EL (cell line): Measurements from ENCODE around the gene PHACTR3.

Source experiments
- DNase-seq: peaks from one replicate; pipeline ENCODE4 v3.0.0-alpha.2; 2016

The PHACTR3 gene

GRCh38 chr20:59767656-59768055 lies 163.3 kb downstream of the PHACTR3 start:
- DNase-seq = no peak

GRCh38 chr20:59770270-59770669 lies 165.9 kb downstream of the PHACTR3 start:
- no peak for DNase-seq

DNA sequence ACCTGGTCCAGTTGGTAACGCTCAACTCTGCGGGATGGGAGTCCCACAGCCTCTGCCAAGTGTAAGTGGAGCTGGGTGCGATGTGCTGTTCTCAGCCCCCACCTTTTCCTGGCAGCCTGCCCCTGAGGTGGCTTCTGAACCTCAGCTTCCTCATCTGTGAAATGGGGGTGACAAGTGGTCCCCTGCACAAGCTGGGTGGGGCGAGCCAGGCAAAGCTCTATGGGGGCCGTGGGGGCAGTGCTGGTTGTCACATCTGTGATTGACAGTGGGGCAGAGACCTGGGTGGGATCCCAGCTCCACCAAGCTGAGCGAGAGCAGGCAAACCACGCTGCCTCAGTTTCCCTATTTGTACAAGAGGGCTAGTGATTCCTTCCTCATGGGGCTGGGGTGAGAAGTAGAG lies 166.5 kb downstream of the PHACTR3 start:
- no peak for DNase-seq

DNA sequence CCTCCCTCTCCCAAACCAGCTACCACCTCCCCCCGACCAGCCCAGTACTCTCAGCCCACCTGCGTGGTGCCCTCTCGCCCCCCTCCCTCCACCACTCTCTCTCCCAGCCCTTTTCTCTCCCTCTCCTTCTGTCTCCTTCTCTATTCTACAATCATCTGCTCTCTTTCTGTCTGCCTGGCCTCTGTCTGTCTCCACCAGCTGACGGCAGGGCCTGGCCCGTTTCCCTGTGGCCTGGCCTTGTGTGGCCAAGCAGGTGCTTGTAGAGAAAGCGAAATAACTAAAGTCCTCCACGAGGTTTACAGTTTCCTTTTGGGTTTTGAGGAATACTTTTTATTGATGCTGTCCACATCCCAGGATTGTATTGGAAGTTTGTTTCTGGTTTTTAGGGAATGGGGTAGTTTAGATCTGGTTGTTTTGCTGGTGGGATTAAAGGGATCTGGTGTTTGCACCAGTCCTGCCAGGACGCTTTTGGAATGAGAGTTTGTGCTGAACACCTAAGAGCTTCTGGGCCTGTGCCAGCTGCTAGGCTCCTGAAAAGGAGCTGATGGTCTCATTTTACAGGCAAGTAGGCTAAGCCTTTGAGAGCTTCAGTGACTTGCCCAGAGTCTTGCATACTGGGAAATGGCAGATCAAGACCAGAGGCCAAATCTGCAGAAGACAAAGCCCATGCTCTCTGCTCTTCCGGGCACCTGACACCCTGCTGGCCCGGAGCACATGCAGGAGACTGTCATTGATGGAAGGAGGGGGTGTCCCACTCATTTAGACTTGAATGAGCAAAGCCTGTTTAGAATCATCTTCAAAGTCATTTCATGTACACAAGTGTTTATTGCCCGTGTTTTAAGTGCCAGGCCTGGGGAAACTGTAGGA lies 167.4 kb downstream of the PHACTR3 start:
- no peak for DNase-seq

GRCh38 chr20:59772373-59772705 lies 168.0 kb downstream of the PHACTR3 start:
- DNase-seq = no peak

DNA sequence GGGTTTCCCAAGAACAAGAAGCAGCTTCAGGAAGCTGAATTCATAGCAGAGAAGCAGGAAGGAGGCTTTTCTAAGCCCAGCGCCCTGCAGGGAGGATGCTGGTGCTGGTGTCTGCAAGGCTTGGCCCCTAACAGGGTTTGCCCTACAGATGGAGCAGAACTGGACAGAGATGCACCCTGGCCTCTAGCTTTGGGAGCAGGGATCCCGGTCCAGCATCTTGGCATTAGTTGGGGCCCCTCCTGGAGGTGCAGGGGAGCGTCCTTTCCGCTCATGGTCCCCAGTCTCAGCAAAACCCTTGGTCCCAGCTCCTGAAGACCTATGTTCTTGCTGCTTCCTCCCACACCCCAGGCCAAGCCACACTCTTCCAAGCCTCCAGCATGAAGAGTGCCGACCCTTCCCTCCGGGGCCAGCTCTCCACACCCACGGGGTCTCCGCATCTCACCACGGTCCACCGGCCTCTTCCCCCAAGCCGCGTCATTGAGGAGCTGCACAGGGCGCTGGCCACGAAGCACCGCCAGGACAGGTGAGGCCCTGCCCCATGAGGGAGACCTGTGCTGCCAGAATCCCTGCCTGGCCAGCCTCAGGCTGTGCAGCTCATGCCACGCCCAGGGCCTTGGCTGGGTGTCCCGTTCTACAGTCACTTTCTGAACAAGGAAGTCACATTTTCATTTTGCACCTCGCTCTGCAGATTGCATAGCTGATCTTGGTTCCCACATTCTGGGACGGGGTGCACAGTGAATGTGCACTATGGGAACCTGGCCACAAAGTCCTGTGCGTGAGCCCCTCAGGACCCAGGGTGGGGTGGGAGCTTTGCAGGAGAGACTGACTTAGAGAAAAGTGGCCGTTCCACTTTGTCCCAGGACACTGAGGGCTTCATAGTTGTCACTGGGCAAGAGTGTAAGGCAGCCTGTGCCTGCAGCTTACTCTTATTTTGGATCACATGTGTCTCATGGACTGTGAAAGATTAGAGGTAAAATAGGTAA lies 168.9 kb downstream of the PHACTR3 start:
- no peak for DNase-seq

DNA sequence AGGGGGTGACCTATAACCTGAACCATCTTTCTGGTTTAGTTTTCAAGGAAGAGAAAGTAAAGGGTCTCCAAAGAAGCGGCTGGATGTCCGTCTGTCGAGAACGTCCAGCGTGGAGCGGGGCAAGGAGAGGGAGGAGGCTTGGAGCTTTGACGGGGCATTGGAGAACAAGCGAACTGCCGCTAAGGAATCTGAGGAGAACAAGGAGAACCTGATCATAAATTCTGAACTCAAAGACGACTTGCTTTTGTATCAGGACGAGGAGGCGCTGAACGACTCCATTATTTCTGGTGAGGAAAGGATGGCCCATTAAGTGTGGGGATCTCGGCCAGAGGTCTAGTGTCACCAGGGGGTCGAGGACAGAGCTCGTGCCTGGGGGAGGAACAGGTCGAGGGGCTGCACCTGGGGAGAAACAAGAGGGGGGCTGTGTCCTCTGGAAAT lies 169.9 kb downstream of the PHACTR3 start:
- no peak for DNase-seq

DNA sequence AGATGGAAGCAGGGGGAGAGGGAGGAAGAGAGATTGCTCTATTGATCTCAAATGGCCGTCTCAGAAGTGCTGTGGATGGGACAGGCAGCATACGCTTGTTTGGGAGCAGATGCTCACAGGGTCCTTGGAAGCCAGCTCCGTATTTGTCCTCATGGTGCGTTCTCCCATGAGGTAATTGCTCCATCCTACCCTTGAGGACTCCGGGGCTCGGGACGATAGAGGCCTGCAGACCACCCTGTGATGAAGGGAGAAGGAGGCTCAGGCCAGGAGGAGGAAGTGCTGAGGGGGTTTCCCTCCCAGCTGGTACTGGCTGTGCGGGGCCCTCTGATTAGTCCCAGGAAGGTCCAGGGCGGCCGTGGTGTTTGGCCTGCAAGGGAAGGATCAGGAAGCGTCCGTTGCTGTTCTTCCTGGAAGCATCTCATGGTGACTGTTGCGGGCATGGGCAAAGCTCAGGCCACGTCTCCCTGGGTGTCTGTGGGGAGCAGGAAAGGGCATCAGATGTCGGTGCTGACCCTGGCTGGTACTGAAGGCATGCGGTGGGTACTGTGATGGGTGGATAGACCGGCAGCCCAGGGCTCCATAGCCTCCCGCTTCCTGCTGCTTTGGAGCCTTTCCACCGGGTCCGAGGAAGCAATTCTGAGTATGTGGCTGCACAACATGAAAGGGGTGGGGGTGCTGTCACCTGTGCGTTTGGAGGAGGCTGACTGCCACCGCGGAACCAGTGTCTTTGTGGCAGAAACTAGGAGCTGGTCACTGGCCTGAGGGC lies 170.8 kb downstream of the PHACTR3 start:
- no peak for DNase-seq

GRCh38 chr20:59775687-59776055 lies 171.3 kb downstream of the PHACTR3 start:
- DNase-seq = no peak

- no peak for DNase-seq
Observed at GRCh38 chr20:59776059-59776603, 171.8 kb downstream of the PHACTR3 start.

DNA sequence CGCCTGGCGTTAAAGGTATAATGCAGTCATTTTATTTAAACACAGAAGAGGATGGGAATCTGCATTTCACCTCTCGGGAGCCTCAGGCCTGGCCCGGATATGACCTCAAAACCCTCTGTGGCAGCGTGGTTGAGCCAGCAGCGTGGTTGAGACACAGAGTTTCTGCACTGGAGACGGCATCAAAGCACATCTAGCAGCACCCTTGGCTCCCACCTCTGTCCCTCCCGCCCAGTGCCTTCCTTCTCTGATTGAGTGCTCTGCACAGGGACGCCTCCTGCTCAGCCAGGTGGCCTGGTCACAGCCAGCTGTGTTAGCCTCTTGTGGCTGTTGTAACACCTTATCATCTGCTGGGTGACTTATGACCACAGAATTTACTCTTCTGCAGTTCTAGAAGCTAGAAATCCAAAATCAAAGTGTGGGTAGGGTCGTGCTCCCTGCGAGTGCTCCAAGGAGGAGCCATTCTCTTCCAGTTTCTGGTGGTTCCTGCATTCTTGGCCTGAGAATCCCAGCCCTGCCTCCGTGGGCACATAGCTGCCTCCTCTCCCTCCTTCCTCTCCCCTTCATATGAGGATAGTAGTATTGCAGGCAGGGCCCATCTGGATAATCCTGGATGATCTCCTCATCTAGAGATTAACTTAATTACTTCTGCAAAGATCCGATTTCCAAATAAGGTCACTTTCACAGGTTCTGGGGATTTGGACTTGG lies 172.4 kb downstream of the PHACTR3 start:
- no peak for DNase-seq

- DNase-seq = no peak
Observed at GRCh38 chr20:59777331-59777725, 173.0 kb downstream of the PHACTR3 start.

DNA sequence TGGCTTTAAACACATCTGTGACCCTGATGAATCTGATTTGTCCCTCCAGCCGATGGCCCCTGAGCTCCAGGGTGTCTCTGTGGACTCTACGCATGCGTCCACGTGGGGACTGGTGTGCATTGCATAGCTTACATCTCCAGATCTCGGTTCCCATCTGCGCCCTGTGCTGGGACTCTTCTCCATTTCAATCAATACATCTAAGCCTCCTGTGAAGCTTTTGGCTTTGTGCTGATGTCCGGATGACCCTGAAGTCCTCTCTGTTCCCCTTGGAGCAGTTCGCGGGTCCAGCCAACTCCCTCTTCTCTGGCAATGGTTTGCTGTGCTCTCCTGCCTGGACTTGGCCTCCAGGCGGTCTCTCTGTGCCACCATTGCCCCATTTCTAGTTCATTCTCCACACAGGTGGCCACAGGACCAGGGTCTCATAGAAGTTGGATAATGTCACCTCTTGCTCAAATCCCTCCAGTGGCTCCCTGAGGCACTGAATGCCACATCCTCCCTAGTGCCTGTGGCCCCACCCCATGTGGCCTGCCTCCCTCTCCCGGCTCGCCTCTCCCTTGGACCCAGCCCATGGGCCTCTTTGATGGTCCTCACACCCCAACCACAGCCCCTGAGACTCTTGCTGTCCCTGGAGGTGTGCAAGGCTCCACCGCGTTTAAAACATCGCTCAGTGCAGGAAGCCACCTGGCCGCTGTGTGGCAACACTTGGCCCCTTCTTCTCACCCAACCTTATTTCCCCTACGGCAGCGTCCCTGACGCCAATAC lies 173.7 kb downstream of the PHACTR3 start:
- no peak for DNase-seq

DNA sequence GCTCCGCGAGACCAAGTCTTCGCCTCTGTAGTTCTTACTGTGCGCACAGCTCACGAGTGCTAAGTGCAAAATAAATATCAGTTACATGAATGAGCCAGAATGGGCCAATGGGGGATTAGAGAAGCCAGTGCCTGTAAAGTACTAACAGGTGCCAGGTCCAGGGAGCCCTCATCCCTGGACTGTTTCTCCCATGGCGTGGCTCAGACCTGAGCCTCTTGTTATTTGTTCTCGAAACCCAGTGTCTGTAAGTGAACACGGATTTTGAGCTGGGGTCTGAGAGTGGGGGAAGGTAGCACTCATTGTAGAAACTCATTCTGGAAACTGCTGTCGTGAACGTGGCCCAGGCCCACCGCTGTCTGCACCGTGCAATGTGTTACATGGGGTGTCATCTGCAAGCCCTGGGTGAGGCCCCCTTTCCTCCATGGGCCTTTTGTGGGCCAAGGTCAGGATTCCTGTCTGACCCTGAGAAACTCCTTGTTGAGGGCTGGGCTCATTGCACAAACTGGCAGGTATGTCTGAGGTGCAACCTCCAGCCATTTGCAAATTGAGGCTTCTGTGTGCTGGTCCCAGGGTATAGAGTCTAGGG lies 174.4 kb downstream of the PHACTR3 start:
- DNase-seq = no peak

DNA sequence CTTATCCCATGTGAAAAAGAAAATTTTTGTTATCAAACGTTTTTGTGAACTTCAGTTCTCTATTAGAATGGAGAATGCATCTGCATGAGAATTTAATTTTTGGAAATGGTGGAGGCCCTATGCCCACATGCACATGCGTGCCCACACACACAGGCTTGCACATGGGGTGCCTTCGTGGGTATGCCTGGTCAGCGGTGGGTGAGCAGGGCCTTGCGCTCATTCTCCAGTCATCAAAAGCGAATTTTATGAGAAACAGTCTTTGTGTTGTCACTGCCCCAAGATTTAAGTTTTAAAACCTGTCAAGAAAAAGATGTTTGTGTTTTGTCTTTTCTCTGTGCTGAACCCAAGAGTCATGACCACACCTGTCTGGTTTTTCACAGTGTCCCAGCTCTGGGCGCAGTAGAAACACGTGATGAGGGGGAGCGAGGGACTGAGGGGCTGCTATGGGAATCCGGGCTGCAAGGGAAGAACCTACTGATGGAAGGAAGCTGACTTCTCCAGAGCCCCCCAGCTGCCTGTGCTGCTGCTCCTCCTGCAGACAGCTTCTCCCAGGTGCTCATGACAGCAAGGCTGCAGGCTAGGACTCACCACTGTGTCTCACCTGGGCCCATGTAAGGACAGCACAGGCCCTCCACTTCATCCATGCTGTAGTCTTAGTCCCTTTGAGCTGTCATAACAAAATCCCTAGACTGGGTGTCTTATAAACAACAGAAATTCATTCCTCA lies 175.5 kb downstream of the PHACTR3 start:
- DNase-seq = no peak

DNA sequence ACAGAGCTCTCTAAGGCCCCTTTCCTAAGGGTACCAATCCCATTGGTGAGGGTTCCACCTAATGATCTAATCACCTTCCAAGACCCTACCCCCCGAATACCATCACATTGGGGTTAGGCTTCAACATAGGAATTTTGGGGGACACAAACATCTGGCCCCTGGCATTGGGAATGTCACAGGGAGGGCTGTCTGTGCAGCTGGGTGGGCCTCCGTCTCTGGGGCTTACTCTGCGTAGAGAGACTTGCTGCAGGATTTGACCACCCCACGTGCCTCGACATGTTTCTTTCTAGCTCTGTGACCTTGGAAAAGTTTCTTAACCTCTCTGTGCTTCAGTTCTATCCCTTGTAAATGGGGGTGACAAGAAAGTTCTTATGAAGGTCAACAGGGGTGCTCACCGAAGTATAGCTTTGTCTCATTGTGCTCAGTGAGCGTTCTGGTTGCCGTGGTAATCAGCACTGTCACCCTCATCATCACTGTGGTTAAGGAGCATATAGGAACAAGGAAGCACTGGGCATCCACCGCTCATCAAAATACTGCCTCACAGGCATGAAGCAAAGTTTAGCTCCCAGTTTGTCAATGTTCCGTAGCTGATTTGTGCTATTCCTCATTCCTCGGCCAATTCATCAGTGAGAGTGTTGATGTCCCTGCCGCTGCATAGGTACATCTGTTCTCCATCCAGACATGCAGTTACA lies 176.3 kb downstream of the PHACTR3 start:
- DNase-seq = no peak

GRCh38 chr20:59781226-59781625 lies 176.9 kb downstream of the PHACTR3 start:
- DNase-seq = no peak

DNA sequence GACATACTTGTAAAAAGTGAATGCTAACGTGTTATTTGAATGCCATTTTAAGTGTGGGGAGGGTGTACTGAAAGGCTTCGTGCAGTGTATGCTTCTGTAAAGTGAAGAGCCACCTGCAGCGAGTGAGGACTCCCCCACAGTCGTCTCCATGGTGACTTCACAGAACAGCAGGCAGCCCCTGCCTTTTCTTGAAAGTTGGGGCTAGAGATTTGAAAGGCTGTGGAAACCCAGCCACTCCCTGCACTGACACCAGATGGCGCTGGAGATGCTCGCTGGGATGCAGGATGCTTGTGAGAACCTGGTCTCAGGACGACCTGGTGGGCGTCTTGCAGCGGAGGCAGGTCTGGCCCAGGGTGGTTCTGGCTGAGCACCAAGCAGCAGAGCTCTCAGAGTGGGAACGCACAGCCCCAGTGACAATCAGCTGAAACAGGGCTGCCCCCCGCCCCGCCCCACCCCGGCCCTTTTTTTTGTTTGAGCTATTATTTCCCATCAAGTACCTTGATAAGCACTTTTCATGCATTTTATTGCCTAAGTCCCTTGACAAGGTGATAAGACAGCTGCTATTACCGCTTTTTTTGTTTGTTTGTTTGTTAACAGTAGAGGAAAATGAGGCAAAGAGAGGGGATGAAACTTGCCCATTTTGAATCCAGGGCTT lies 178.8 kb downstream of the PHACTR3 start:
- peak; percentile 40 for DNase-seq

GRCh38 chr20:59783641-59784010 lies 179.3 kb downstream of the PHACTR3 start:
- no peak for DNase-seq
